ENCODE results near the gene DLL1. TPM values are rescaled to one million over a fixed set of nuclear protein-coding genes. Genes with fewer than 3 reads are reported as not detected.
A peak's percentile ranks its signal among the peaks of the same experiment; 100 is the strongest.

Gene DLL1
- total and polyA plus RNA-seq, 2 donors from 2014 or later = 4.5 to 11.9 TPM

GRCh38 chr6:170273191-170273590 is 17.7 kb downstream of the DLL1 start:
- H3K36me3 ChIP-seq (ENCODE audit: control insufficient read depth in 2 of 3, insufficient read depth in 3 of 3, low read length in 3 of 3) = no peaks in the 10 kb centered on the region
- no peak for TF ChIP-seq CTCF (IDR thresholded peaks at IDR 0.05; ENCODE audit: borderline replicate concordance, extremely low read depth, insufficient read depth)
- H3K9ac ChIP-seq (ENCODE audit: low read length in 3 of 3) = no peak overlapping the region
- peak in 1 of 5 donors; percentile 67 for DNase-seq
- peaks cover 0 to 4% (median 2%) of the 10 kb centered on the region in 3 donors for H3K4me1 ChIP-seq (ENCODE audit: control insufficient read depth in 2 of 3, insufficient read depth in 2 of 3, low read depth in 1 of 3, low read length in 3 of 3)
- no peak overlapping the region for H3K27ac ChIP-seq (ENCODE audit: low read depth in 2 of 2, low read length in 2 of 2)
- no peak for FAIRE-seq
- no peaks in the 10 kb centered on the region for H3K9me3 ChIP-seq (ENCODE audit: control insufficient read depth in 2 of 3, insufficient read depth in 1 of 3, low read length in 3 of 3)
- intact Hi-C loops (cut with DNase I) = no loop called here
- H3K27me3 ChIP-seq (ENCODE audit: control insufficient read depth, insufficient read depth, low read length) = no peaks in the 10 kb centered on the region
- no peak overlapping the region for H3K4me3 ChIP-seq (ENCODE audit: low read length in 3 of 3)

- no peak overlapping the region for H3K4me3 ChIP-seq (ENCODE audit: low read length in 3 of 3)
- no peak for FAIRE-seq
- intact Hi-C loops (cut with DNase I) = no loop called here
Measured at GRCh38 chr6:170272341-170273065, 18.4 kb downstream of the DLL1 start.

GRCh38 chr6:170271771-170272314 is 19.0 kb downstream of the DLL1 start:
- no peaks in the 10 kb centered on the region for H3K9me3 ChIP-seq (ENCODE audit: control insufficient read depth in 2 of 3, insufficient read depth in 1 of 3, low read length in 3 of 3)
- FAIRE-seq = no peak
- intact Hi-C loops (cut with DNase I) = no loop called here

More at GRCh38 chr6:170272341-170273065, 18.4 kb downstream of the DLL1 start:
- no peaks in the 10 kb centered on the region for H3K9me3 ChIP-seq (ENCODE audit: control insufficient read depth in 2 of 3, insufficient read depth in 1 of 3, low read length in 3 of 3)
- DNase-seq = peak in 1 of 5 donors; percentile 68
- no peaks in the 10 kb centered on the region for H3K36me3 ChIP-seq (ENCODE audit: control insufficient read depth in 2 of 3, insufficient read depth in 3 of 3, low read length in 3 of 3)
- H3K9ac ChIP-seq (ENCODE audit: low read length in 3 of 3) = no peak overlapping the region
- no peak for TF ChIP-seq CTCF (IDR thresholded peaks at IDR 0.05; ENCODE audit: borderline replicate concordance, extremely low read depth, insufficient read depth)
- no peaks in the 10 kb centered on the region for H3K27me3 ChIP-seq (ENCODE audit: control insufficient read depth, insufficient read depth, low read length)
- peaks cover 0 to 4% (median 2%) of the 10 kb centered on the region in 3 donors for H3K4me1 ChIP-seq (ENCODE audit: control insufficient read depth in 2 of 3, insufficient read depth in 2 of 3, low read depth in 1 of 3, low read length in 3 of 3)
- H3K27ac ChIP-seq (ENCODE audit: low read depth in 2 of 2, low read length in 2 of 2) = no peak overlapping the region

More at GRCh38 chr6:170271771-170272314, 19.0 kb downstream of the DLL1 start:
- Histone ChIP-seq H3K4me1 (ENCODE audit: control insufficient read depth in 2 of 3, insufficient read depth in 2 of 3, low read depth in 1 of 3, low read length in 3 of 3) (peaks cover 0 to 4% (median 2%) of the 10 kb centered on the region in 3 donors), H3K27ac (ENCODE audit: low read depth in 2 of 2, low read length in 2 of 2) (no peak overlapping the region), H3K4me3 (ENCODE audit: low read length in 3 of 3) (no peak overlapping the region), H3K36me3 (ENCODE audit: control insufficient read depth in 2 of 3, insufficient read depth in 3 of 3, low read length in 3 of 3) (no peaks in the 10 kb centered on the region), H3K27me3 (ENCODE audit: control insufficient read depth, insufficient read depth, low read length) (no peaks in the 10 kb centered on the region), H3K9ac (ENCODE audit: low read length in 3 of 3) (no peak overlapping the region)
- no peak for TF ChIP-seq CTCF (IDR thresholded peaks at IDR 0.05; ENCODE audit: borderline replicate concordance, extremely low read depth, insufficient read depth)
- peak in 1 of 5 donors; percentile 76 for DNase-seq
